Stimulated activated naive CD4-positive, alpha-beta T cell treated with Interleukin-2 at 50 U/mL for 16 hours (primary cell): ENCODE measurements around the gene TTC29.

Experiments used
- DNase-seq: peaks from one replicate; lab custom pipeline; 2025; lab: John Stamatoyannopoulos, UW

TTC29 gene, protein sequence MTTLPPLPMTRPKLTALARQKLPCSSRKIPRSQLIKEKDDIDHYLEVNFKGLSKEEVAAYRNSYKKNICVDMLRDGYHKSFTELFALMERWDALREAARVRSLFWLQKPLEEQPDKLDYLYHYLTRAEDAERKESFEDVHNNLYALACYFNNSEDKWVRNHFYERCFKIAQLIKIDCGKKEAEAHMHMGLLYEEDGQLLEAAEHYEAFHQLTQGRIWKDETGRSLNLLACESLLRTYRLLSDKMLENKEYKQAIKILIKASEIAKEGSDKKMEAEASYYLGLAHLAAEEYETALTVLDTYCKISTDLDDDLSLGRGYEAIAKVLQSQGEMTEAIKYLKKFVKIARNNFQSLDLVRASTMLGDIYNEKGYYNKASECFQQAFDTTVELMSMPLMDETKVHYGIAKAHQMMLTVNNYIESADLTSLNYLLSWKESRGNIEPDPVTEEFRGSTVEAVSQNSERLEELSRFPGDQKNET

DNA sequence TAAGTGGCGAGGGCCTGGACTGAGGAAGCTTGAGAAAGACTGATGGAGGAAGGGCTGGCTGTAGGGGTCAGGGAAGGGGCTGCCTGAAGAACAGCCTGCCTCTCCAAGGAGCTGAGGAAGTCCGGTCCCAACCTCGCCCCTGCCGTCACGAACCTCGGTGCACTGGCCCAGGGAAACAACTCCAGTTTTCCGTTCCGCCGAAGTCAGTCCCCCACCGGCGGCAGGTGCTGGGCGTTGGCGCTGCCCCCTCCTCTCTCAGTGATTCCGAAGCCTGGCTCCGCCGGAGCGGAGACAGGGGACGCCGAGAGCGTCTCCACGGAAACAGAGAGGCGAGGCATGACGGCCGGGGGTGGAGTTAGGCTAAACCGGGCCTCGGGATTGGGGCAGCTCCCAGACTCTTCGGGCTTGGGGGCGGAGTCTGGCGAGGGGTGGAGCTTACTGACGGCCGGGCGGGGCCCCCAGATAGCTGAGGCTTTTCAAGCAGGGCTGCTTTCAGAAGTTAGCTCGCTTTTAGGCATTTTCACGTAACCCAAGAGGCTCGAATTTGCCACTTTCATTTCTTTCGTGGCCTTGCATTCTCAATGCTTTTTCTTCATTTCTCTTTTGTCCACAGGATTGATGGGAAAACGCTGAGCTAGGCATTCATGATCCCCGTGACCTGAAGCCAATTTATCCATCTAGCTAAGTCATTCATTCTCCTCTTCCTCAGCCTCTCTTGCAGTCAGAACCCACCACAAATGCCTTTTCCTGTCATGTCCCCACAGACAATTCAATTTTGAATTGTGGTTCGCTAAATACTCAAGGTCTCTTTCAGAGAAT is at the start of gene TTC29:
Gene TTC29 (minus strand): TSS at position 309 of the 819 bp plus-strand sequence. CDS start 5,969 bp downstream, outside the sequence.
- DNase-seq = peak; percentile 81

DNA sequence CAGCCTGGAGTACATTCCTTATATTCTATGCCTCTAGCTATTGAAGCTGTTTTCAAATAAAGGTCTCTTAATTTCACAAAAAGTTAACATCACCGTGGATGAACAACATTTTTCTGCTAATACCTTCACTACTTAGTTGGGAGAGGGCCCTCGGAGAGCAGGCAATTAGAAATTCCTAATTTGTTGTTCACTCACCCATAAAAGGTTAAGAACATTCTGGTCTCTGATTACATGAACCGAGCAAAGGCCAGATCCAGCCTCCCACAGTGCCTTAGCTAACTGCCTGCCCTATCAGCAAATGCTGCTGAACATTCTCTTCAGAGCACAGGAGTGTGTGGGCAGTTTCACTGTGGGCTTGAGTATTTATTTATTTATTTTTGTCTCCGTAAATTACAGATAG is 36.0 kb upstream of the TTC29 start:
- no peak for DNase-seq

DNA sequence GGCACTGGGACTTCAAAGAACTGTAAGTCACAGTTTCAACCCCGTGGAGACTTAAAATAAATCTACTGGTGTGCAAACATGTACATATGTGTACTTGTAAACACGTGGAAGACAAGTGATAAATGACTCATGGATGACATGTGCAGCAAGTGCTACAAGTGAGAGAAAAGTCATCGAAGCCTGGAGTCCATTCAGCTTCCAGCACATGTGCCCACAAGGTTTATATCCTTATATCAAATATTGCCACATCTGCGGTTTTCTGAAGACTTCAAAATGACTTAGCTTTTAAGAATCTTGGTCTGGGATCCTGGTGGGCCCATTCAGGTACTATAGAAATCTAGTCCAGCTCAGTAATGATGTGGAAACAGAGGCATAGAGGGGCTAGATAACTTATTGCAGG is 33.0 kb upstream of the TTC29 start:
- DNase-seq = no peak

DNA sequence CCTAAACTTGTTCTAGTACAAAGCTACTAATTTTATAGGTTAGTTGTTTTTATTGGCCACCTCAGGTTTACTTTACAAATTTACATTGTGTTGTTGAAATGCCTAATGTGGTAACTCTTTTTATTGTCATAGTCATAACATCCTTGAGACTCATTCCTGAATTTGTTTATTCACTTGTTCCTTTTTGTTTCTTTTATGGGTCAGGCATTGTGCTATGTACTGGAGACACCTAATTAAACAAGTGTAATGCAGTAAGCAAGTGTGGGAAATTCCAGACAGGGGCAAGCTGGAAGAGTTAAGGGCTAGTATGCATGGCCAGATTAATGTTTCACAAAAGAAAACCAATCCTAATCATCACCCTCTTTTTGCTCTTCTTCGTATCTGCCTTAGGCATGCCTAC is 30.5 kb upstream of the TTC29 start:
- no peak for DNase-seq

DNA sequence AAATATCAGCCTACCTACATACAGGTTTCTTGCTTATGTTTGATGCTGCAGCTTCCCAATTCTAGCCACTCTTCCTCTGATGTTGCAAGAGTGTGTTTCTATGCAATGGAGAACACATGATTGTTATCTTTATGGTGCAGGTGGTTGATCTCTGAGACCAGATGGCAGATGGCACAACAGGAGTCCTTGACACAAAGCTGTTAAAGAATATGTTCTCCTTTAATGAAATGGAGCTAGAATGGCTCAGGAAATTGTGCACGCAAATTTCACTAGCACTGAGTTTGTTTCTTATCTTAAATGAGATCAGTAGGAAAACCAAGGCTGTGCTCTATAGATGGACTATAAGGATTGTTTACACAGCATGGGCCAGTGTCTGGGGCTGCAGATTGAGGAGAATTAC is 29.9 kb upstream of the TTC29 start:
- no peak for DNase-seq

DNA sequence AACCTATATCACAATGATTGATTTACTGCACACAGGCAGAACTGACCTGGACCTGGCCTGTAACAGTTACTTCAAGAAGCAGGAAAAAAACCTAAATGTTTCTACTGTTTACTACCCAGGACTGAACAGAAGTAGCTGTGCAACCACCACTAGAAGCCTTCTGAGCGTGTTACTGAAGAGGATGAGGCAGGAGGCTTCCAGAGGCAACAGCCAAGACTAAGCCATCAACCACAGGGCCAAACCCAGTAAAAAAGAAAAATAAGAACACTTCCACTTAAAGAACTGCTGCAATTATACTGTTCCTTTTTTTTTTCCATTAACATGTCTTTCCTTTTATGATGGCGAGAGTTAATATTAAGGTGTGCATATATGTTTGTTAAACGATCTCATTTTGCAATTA is 29.4 kb upstream of the TTC29 start:
- no peak for DNase-seq

DNA sequence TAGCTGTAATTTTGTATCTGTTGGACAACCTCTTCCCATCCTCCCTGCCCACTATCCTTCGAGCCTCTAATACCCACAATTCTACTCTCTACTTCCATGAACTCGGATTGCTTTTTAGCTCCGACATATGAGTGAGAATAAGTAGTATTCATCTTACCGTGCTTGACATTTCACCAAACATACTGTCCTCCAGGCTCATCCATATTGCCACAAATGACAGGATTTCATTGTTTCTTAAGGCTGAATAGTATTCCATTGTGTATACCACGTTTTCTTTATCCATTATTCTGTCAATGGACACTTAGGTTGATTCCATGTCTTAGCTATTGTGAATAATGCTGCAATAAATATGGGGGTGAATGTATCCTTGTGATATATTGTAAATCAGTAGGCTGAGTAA is 26.4 kb upstream of the TTC29 start:
- no peak for DNase-seq

DNA sequence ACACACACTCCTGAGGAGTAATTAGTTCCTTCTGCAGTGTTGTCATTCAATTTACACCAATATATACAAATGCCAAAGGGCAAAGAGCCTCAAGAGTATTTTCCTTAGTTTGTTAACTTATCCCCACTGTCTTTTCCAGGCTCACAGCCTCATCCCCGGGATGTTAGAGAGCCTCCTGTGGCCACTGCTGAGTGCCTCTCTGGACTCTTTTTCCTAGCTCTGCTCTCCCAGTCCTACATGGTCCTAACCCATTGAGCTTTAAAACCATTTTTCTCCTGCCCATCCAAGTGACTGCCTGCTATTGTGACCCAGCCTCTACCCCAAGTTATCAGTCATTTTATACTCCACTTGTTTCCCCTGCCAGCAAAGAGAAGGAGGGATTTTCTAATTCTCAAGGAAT is 23.5 kb upstream of the TTC29 start:
- no peak for DNase-seq

DNA sequence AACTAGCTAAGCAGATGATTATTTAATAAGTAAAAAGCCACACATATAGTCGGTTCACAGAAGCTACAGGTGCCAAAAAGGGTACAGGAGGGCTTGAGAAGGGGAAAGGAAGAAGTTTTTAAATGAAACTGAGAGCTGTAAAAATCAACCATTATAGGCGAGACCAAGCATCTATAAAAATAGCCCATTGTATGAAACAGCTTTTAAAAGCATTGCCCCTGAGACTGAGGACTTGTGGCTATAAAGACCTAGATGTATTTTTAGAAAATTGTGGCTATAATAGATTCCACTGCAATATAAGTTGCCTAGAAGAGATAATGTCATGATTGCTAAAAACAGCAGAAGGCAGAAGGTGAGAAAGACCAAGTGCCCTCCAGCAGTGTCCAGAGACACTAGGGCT is 15.0 kb upstream of the TTC29 start:
- no peak for DNase-seq

DNA sequence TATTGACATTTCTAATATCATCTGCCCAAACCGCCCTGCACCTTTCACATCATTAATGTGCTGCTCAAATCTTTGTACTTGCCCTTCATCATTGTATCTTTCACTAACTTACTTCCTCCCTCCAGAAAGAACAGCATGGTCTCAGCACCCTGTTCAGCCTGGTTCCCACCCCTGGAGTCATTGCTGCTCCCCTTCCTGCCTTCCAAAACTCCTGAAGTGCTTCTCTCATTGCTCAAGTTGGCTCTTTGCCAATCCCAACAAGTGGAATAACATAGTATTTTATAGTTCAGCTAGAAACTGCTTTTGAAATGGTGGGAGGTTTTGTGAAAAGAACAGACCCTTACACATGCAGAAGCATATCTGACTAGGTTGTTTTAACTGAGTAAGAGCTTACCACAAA is 14.0 kb upstream of the TTC29 start:
- no peak for DNase-seq

DNA sequence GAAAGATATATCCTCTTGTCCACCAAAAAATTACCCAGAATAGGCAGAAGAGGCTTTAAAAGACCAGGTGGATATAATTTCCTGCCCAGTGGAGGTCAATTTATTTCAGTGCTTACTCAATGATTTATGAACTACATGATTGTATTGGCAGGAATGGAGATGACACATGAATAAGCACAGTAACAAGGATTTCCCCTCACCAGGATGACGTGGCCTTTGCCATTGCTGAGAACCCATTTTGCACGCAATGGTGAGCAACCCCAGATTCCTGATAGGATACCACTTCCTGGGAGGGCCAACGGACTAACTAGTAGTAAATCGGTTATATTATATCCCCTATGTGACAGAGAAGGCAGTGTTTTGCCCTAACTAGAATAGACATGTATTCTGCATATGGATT is 11.6 kb upstream of the TTC29 start:
- DNase-seq = no peak

DNA sequence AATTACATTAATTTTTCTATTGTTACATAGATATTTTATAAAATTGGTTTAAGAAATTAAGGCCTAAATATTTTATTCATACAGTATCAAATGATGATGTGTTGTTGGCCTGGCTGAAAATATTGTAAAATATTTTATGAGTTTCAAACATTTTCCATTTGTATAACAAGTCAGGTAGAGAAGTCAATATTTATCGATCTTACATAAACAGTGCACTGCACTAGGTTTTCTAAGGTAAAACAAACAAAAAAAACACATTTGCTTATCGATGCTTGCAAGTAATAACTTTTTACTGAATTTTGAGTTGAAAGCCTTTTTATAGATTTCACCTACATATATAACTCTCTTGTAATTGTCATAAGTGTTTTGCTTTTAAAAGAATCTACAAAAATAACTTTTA is 7.2 kb upstream of the TTC29 start:
- no peak for DNase-seq

DNA sequence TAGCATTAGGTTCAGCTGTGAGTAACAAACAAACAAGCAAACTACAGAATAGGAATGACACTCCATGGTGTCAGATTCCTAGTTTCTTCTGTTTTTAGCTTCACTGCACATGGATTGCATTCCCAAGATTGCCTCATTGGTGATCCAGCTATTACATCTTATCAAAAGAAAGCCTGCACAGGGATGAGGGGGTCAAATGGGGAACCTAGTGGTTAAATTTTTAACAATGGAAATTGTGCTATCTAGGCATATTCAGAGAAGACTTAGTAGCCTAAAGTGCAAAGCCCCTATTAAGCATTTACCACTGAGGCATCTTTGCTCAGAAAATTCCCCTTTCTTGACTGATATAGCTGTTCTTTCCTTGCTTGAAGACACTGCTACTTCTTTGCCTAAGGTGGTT is 3.9 kb upstream of the TTC29 start:
- no peak for DNase-seq

DNA sequence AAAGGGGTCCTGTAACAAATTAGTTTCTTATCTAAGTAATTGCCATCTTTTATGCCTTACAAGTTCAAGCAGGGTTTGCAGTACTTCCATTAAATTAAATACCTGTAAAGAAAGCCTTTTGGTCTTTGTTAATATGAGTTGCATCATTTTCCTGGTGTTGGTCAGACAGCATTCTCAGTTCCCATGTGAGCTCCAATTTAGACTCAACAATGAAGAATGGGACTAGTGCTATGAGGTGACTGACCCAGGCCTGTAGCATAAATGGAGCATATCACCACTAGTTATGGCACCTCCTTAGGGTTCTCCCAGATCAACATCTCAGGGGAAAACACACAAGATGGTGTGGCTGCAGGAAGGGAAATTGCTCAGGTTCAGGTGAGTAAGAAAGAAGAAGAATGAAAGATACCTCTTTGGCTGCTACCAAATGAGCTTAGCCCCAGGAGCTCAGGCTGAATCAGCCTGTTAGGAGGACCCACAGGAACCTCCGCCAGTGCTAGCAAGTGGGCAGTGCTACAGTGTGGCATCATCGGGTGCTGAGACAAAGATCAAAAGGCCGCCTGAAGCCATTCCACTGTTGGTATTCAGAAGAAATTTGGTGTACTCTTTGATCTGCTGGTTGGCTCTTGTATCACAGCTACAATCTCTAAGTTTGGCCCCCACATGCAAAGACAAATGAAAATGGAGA is 1.8 kb downstream of the TTC29 start:
- DNase-seq = no peak

DNA sequence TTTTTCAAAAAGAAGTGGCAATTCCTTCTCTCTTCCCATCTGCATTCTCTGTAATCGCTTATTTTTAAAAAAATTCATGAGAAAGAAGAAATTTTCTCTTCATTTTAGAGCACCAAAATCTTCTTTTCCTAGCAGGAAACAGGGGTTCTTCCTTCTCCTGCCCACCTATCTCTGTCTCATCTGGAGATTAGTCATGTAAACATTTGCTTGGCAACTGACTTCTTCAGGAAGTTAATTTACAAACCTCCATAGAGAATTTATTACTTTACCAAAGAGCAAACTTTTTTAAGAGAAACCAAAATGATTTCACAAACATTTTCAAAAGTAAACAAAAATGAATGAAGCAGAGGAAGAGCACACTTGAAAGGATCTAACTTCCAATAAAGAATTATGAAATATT is 13.5 kb downstream of the TTC29 start:
- no peak for DNase-seq

DNA sequence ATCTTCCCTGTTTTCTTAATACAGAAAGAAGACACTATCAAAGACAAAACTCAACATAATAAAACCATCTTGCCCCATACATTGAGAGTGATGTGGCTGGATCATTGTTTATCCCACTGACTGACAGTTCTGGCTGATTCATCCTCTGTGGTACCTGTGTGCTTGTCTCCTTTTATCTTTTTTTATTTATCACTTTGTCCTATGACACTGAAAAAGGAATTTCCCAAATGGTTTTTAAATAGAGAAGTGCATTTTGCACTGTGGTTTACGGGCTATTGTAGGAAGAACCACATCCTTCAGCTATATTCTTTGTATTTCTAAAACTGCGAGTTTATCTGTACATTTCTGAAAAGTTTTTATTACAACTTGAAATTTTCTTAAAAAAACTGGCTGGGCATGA is 15.0 kb downstream of the TTC29 start:
- DNase-seq = no peak

DNA sequence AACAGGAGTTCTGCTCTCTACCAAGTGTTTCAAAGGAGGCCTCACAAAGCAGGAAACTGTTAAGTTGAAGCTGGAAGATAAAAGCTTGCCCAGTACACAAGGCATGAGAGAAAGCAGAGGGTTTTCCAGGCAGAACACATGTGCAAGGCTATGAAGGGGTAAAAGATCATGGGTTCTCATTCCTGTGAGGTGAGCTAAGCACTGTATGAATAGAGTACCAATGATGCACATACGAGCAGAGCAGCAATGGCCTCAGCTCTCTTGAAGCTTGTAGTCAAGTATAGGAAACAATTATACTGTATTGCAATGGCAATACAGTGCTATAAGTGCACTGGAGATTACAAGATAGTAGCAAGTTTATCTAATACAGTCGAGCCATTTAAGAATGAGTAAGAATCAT is 18.0 kb downstream of the TTC29 start:
- no peak for DNase-seq

DNA sequence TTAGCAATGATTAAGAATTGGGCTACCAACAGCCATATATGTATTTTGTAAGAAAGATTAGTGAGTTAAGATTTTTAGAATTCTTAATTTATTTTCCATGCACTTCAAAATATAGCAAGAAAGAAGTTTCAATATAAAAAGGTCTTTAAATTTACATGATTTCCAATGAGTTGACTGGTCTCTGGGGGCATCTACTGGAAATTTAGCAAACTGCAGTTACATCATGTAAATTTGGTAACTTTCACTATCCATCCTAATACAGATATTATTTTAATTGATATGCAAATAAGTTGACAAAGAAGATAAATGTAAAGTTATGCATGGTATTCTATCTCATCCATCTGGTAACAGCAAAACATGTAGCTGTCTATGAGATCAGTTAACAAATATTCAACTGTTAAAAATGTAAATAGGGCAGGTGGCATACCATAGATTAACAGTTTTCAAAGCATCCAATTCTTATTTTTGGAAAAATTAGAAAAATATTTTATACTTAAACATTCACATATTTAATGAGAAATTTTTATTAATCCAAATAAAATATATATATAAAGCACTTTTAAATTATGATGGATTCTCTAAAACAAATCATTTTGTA is 29.1 kb downstream of the TTC29 start:
- no peak for DNase-seq

DNA sequence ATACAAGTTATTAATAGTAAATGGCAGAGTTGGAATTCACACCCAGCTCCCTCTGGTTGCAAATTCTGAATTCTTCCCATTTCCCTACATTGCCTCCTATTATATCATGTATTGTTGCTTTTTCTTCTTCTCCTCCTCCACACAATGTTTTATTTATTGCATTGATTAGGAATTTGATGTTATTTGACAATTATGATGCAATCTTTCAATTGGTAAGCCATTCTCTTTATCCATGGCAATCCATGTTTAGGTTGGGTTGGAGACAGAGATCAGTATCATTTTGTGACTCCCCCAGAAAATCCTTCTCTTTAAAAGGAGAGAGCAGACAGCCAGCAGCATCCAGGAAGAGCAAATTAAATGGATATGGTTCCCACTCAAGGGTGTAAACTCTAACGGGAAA is 30.5 kb downstream of the TTC29 start:
- no peak for DNase-seq

DNA sequence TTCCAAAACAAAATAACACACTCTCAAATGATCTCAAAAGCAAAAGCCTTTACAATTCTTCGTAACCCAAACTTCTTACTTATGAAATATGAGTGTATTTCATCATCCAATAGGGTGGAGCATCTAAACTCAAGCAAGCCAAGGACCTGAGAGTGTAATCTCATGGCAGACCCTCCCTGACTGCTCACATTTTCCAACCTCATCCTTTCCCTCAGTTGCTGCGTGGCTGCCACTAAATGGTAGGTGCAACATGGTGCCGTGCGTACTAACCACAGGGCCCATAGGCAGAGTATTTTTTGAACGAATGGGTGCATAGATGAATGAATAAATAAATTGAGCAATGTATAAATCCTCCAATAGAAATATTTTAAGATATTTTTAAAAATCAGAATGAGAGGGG is 45.4 kb downstream of the TTC29 start:
- no peak for DNase-seq

DNA sequence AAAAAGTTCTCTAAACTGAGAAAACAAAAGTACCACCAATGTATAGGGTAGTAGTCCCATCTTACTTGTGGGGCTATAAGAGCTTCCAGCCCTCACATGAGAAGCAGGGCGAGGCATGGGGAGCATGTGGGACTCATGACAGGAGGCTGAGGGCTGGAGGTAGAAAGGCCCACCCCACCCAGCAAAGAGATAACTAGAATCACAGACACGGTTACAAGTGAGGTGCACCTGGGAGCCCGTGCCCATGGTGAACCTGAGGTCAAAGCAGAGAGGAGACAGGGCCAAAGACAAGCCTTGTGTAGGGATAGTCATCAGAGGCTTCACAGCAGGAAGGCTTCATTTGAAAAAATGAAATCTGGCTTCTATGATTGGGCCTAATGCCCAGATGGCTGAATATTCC is 55.4 kb downstream of the TTC29 start:
- DNase-seq = no peak

DNA sequence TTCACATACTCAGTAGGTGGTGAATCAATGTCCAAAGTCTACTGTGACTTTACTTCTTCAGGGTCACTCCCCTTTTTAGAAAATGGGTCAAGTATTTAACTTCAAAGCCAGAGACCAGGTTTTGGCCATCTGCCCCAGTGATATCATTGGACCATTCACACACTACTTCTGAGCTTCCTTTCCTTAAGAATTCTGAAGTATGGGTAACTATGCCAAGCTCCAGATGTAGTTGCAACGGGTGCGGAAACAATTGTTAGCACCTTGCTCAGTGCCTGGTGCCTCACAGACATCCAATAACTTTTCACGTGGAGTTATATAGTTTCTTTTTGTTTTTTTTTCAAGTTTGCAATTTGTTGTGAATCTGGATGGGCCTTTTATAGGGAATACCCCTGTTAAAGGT is 62.6 kb downstream of the TTC29 start:
- no peak for DNase-seq
